ENCODE measurements around the gene ADRB1.
A peak's percentile ranks its signal among the peaks of the same experiment; 100 is the strongest.

Gene ADRB1

GRCh38 chr10:114095559-114096337, 52.1 kb downstream of the ADRB1 start:
- no peak overlapping the region; the same call in 1 of the 2 replicates for H2AFZ ChIP-seq (ENCODE audit: low read length)
- TF ChIP-seq EZH2phosphoT487 (IDR thresholded peaks at IDR 0.05; ENCODE audit: borderline replicate concordance): no peak
- TF ChIP-seq, protein P1, sequence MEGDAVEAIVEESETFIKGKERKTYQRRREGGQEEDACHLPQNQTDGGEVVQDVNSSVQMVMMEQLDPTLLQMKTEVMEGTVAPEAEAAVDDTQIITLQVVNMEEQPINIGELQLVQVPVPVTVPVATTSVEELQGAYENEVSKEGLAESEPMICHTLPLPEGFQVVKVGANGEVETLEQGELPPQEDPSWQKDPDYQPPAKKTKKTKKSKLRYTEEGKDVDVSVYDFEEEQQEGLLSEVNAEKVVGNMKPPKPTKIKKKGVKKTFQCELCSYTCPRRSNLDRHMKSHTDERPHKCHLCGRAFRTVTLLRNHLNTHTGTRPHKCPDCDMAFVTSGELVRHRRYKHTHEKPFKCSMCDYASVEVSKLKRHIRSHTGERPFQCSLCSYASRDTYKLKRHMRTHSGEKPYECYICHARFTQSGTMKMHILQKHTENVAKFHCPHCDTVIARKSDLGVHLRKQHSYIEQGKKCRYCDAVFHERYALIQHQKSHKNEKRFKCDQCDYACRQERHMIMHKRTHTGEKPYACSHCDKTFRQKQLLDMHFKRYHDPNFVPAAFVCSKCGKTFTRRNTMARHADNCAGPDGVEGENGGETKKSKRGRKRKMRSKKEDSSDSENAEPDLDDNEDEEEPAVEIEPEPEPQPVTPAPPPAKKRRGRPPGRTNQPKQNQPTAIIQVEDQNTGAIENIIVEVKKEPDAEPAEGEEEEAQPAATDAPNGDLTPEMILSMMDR (conservative IDR thresholded peaks at IDR 0.05; ENCODE audit: low read length): no peak
- peak overlapping the region; percentile 68 for H3K4me3 ChIP-seq (ENCODE audit: low read length, poor library complexity, severe bottlenecking)
- H3K9me3 ChIP-seq (ENCODE audit: insufficient read depth, low read depth, low read length): peaks cover 13% of the 10 kb centered on the region; the same call in 1 of the 2 replicates
- no peaks in the 10 kb centered on the region for H3K36me3 ChIP-seq (ENCODE audit: insufficient read depth, low read length)
- no peaks in the 10 kb centered on the region for H4K20me1 ChIP-seq (ENCODE audit: insufficient read depth, low read length, poor library complexity, severe bottlenecking)
- peak overlapping the region; percentile 95 for H3K4me2 ChIP-seq (ENCODE audit: low read depth, low read length, poor library complexity, severe bottlenecking)
- H3K9me2 ChIP-seq (replicated peaks; ENCODE audit: low read depth, low read length): no peaks in the 10 kb centered on the region
- no peaks in the 10 kb centered on the region for H3K27me3 ChIP-seq (ENCODE audit: insufficient read depth, low read length, poor library complexity, severe bottlenecking)
- H3K9ac ChIP-seq (ENCODE audit: low read depth, low read length, poor library complexity, severe bottlenecking): peak overlapping the region; percentile 87
- peaks cover 8% of the 10 kb centered on the region for H3F3A ChIP-seq (ENCODE audit: low read depth)
- H3K4me1 ChIP-seq (ENCODE audit: insufficient read depth, low read length, poor library complexity, severe bottlenecking): peaks cover 51% of the 10 kb centered on the region
- H3K79me2 ChIP-seq (ENCODE audit: insufficient read depth, low read length): no peaks in the 10 kb centered on the region

Data from Loucy (cell line).